NCI-H2029 treated with DMSO at 0.1 percent for 48 hours (cell line): ENCODE results near the gene CELA3B.
"Not testable (repeated sequence)": the region's sequence is repeated elsewhere in the genome, so short reads cannot be mapped to it uniquely, and the experiment has no call there.

Experiments
- DNase-seq: peaks from one replicate; lab custom pipeline; 2025; lab: John Stamatoyannopoulos, UW

The CELA3B gene, protein sequence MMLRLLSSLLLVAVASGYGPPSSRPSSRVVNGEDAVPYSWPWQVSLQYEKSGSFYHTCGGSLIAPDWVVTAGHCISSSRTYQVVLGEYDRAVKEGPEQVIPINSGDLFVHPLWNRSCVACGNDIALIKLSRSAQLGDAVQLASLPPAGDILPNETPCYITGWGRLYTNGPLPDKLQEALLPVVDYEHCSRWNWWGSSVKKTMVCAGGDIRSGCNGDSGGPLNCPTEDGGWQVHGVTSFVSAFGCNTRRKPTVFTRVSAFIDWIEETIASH

DNA sequence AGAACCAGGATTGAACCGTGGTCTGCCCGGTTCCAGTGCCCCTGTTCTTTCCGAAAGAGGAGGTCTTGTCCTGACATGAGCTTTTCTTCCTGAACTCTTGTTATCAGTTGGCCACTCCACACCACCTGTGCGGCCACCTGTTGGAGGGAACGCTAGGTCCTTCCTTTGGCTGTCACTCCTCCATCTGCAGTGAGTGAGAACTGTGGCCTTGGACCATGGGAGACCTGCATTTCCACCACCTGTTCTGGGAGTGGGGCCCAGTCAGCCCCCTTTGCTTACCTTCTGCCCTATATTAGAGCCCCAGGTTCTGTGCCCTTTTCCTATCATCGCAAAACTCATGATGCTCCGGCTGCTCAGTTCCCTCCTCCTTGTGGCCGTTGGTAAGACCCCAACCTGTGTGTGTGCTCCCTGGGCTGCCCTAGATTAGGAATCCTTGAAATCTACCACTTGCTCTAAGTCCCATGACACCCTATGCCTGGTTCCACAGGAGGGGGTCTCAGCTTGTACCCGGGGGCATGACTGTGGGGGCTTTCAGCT, at the start of gene CELA3B:
Gene CELA3B (plus strand): TSS at position 320 of the 537 bp plus-strand sequence. CDS start 18 bp downstream, at position 338.
- not testable (repeated sequence) for DNase-seq

DNA sequence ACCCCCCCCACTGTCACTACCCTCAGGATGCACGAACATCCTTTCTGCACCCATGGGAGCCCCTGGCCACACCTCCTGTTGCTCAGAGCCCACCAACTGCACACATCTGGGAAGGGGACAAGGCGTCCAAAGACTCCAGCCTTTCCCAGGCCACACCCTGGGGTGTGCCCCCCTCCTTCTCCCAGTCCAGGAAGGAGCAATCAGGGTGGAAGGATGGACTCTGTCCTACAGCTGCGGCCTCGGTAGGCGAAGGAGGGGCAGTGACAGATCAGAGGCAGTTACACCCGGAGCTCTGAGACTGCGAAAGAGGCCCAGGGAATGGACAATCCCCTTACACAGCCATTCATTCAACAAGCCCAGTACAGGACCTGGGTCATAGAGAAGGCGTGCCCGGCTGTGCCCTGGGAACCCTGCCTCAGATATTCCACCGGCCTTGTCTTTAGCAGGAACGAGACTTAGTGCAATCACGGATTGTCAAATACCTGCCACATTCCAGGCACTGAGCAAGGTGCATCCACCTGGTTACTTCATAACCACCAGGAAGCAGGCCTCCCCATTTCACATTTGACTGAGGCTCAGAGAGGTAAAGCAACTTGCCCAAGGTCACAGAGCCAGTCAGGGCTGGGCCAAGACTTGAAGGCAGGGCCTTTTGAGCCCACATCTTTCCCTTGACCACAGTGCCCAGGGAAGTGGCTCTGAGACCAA, 49.1 kb upstream of the CELA3B start:
- DNase-seq: no peak

DNA sequence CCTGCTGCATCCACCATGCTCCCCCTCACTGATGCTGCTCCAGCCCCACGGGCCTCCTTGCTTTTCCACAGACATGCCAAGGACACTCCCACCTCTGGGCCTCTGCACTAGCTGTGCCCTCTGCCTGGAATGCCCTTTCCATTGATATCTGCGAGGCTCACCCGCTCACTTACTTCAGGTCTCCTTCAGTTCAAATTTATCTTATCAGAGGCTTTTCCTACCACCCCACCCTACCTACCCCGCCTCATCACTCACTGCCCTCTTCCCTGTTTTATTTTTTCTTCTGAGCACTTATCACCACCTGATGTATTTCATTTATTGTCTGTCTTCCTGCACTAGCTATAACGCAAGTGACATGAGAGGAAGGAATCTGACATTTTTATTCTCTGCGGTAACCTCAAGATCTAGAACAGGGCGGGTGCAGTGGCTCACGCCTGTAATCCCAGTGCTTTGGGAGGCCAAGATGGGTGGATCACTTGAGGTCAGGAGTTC, 46.7 kb upstream of the CELA3B start:
- DNase-seq: no peak

DNA sequence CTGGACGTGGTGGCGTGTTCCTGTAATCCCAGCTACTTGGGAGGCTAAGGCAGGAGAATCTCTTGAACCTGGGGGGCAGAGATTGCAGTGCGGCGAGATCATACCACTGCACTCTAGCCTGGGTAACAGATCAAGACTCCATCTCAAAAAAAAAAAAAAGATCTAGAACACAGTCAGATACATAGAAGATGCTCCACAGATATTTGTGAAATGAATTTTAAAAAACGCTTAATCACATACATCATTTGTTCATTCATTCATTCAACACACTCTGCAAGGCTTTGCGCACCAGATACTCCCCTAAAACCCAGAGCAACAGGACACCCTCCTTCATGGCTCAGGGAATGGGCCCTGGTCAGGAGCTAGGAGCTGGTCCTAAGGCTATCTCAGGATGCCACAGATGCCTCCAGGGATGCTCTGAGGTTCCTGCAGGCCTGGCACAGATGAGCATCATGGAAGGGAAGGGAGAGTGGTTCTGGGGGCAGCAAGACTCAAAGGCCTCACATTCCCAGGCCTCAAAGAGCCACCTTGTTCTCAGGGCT, 46.1 kb upstream of the CELA3B start:
- DNase-seq: no peak

DNA sequence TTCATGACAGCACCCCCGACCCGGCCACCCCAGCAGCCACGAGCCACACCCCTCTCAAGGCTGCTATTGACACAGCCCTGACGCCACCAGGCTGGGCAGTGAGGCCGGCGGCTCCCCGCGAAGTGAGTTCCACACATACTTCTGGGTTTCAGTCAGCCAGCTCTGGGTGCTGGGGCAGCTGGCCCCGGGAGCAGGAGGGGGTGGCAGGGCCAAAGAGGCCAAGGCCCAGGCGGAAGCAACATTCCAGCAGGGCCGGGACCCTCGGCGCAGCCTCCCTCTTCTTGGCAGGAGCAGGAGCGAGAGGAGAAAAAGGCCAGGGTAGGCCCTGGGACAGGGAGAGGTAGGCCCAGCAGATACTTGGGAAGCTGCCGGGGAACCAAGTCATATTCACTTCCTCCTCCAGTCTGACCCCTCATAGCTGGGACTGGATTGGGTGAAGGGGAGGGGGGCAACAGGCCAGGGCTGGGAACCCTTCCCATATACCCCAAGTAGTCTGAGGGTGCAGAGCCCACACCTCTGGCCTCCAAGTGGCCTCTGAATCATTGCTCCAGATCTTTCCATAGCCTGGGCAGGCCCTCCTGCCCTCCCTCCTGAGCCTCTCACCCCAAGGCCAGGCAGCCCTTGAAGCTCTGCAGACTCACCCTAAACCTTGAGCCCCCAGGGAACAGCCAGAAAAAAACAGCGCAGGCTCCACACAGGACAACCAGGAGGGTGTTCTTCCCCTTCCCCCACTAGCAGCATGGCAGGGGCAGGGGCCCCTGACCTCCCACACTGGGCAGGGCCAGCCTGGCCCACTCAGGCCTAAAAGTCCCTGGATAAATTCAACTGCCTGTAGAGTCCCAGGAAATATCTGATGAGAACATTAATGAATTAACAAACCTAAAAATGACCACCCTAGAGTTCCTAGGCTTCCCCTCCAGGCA, 45.4 kb upstream of the CELA3B start:
- no peak for DNase-seq

DNA sequence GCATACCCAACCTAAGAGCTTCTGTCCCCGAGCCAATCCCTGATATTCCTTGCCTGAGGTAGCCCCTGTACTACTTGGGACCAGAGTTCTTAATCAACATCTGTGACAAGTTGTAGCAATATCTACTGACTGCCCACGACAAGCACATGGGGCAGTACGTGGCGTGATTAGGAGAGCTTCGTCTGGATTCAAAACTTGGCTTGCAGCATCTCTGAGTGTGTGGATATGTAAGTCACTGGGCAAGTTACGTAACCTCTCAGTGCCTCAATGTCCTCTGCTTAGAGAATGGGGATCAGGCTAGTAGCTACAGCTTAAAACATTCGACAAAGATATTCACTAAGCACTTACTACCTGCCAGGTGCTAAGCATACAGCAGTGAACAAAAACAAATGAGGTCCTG, 44.7 kb upstream of the CELA3B start:
- no peak for DNase-seq

DNA sequence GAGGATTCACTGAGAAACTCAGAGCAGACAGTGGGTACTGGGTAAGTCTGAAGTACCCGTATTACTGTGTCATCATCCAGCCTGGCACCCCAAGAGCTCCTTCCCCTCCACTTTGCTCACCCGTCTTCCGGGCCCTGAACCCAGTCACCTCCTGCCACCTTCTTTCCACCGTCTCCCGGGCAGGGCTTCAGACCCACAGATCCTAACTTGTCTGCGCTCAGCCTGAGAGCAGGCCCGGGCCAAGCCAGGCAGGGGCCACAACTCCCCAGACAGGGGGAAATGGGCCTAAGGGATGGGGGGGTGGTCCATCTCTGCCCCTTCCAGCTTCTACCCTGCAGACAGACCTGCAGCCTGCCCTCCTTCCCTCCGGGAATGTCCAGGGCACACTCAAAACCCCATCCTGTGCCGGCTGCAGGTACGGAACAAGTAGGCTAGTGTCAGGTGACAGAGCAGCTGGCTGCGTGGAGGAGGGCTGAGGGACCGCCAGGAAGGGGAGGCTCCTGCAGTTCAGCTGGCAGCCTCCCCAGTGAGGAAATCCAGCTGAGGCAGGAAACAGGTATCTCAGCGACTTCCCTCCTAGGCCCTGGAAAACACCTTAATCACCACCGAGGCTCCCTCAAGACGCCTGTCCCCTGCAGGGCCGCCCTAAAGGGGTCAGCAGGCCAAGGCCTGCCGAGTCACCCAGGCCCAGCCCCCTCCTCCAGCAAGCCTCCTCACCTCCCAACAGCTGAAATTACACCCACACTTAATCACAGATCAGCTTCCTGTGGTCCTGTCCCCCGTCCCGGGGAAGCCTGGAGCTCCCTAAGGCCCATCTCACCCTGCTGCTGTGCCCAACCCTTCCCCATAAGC, 43.2 kb upstream of the CELA3B start:
- peak; percentile 80 for DNase-seq

DNA sequence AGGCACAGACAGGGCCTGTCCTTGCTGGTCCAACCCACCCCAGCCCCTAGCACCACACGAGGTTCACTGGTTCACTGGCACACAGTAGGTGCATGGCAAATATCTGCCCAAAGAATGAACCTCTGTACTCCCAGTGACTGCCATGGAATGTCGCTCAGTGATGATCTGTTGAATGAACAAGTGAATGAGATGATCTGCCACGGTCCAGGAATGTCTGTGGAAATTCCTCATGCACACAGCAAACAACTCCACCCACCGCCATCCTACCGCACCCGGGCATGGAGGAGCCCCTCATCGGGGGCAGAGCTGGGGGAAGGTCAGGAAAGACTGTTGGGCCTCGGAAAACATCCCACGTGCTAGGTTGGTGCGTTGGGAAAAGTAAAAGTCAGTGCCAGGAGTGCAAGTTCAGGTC, 41.4 kb upstream of the CELA3B start:
- DNase-seq: no peak

DNA sequence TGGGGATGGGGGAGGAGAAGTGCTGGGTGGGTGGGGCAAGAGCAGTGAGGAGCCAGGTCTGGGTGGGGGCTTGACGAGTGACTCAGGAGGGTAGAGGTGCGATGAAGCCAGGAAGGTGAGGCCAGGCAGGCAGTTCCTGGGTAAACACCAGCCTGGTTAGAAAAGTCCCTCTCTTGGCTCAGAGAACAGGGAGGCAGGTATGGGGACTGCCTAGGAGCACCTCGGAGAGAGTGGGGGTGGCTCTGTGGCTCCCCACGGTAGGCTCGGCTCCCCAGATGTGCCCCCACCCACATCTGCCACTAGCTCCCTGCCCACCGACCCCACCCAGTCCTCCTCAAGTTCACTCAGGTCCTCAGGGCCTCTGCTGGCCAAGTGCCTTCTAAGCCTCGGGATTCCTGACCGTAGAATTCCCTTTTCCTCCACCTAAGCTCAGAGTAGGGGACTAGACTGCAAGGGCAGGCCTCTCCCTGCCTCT, 40.9 kb upstream of the CELA3B start:
- no peak for DNase-seq

DNA sequence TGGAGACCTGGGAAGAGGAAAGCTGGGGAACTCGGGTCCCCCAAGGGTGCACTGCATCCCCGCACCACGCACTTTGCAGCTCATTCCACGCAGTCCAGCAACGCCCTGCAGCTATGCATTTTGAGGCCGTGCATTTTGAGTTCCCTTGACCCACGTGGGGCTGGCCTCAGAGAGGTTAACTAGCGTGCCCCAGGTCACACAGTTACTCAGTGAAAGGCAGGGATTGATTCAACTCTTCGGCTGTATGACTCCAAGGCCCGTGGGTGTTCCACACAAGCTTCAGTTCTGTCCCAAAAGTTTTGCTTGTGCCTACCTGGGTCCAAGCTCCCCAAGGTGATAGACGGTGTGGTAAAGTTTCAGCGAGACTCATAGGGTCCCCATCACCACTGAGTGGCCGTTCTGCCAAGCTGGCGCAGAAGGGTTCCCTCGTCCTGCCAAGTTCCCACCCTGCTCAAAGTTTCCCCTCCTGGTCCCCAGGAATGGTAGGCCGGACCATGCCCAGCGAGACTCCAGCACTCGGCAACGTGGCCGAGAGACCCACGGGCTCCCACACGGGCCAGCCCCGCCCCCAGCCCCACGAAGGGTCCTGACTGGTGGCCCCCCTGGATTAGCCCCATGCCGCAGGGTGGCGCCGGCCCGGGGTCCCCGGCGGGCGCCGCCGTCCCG, 40.3 kb upstream of the CELA3B start:
- DNase-seq: no peak

DNA sequence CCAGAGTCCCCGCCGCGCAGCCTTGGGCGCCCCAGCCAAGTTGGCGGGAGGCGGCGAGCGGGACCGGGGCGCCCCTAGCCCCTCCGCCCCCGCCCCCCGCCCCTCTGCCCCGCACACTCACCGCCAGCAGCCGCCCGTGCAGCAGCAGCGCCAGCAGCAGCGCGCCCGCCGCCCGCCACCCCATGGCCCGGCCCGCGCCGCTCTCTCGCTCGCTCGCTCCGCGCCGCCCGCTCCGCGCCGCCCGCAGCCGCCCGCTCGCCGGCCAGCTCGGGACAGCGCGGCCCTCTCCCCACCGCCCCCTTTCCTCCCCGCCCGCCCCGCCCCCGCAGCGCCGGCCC, 39.8 kb upstream of the CELA3B start, which contains the start of gene HSPG2:
Gene HSPG2 (minus strand): TSS at position 277 of the 338 bp plus-strand sequence. CDS start 93 bp downstream, at position 184.
- no peak for DNase-seq

DNA sequence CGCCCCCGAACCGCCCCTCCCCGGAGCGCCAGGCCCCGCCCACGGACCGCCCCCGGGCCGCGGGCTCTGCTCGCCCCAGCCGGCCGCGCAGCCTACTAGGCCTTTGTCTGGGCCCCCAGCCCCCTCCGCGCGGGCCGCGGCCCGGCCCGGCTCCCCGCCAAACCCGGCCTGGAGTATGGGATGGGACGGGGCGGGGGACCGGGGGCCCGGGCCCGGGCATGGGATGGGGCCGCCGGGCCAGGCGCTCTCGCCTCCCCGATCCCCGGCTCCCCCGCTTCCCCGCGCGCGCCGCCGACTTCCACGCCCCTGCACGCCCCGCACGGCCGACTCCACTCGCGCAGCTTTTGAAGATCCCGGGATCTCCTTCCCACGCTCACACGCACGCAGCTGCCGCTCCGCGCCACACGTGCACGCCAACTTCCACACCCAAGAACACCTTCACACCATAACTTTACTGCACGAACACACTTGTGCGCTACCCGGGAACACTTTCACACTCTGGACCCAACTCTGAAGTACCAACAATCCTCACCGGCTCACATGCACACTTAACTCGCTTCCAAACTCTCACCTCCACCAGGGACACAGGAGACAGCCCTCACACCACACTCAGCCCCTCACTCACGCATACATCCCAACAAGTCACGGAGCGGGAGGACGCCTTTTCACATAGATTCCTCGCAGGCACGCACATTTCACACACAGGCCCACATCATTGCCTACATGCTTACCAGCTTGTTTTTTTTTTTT, 39.3 kb upstream of the CELA3B start:
- DNase-seq: no peak

DNA sequence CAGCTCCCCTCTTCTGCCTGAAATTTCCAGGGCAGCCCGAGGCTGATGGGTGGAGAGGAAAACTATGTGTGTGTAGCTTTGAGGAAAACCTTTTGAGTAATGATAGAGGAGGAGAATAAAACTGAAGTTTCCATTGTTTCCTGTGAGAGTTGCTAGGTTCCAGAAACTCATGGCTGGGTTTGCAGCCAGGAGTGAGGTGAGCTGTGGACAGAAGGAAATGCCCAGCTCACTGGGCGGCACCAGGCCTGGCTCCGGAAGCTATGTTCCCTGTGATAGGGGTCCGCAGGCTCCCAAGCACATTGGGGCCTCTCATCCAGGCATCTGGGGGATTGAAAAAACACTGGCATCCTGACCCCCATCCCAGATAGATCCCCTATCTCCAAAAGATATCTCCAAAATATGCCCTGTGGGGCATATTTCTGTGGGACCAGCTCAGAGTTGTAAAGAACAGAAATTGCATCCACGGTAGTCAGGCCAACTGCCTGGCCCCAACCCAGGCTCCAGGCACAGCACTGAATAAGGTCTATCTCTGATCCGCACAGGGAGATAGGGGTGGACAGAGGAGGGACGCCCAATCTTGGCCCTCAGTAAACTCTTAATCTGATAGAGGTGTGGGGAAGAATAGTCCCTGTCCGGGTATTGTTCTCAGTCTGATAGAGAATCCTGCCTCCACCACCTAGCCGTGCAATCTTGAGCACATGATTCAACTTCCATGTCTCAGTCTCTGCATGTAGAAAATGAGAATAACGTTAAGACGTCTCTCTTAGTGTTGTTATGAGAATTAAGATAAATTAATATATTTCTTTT, 37.9 kb upstream of the CELA3B start:
- DNase-seq: no peak

DNA sequence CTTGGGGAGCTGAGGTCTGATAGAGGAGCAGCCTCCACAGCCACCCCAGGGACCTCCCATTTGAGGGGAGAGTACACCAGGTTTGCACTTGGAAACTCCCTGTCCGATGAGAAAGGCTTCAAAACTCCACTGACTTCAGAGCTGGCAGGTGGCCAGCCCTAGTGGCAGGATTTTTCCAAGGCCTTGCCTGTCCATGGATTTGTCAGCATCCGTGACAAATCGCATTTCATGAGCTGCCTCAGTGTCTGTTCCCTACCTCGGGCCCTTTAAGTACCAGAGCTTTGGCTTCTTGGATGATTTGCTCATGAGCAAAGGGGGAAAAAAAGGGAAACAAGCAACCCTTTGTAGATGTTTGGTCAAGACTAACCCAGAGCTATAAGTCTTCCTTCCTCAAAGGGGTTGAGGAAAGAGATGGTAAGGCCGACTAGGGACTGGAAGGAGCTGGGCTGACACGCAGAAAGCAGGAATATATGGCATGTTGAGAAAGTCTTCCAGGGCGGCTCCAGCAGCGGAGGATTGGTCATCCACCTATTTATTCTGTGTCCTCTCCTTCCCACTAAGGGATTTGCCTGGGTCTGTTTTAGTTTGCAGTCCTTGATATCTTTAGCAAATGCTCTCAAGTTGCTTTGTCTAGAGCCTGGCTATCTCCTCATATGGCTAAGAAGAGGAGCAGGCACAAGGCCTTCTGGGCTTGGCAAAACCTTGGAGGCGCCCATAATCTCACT, 37.0 kb upstream of the CELA3B start:
- DNase-seq: no peak

DNA sequence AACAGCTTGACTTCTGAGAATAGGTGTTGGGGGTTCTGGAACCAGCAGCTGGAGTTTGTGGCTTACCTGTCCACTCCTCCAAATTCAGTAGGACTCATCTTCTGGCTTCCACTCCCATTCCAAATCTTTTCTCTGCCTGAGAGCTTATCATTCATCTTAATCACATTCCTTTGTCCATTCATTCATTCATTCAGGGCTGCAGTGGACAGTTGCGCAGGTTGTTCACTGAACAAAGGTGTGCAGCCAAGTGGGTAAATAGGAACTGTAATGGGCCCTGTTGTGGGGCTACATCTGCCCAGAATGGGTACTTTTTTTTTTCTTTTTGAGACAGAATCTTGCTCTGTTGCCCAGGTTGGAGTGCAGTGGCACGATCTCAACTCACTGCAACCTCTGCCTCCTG, 36.3 kb upstream of the CELA3B start:
- DNase-seq: no peak

DNA sequence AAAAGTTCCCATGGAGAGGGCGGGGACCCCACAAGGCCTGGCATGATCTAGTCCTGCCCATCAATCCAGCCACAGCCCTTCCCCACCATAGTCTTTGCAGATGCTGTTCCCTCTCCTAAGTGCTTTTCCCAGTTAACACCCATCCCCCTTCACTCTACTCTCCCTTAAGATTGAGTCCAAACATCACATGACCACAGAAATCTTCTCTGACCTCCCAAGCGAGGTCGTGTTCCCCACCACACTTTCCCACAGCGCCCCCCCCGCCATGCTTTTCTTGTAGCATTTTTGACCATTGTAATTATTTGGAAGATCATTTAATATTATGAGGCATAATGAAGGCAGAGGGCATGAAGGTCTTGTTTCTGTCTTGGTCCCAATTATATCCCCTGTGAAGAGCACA, 35.5 kb upstream of the CELA3B start:
- no peak for DNase-seq

DNA sequence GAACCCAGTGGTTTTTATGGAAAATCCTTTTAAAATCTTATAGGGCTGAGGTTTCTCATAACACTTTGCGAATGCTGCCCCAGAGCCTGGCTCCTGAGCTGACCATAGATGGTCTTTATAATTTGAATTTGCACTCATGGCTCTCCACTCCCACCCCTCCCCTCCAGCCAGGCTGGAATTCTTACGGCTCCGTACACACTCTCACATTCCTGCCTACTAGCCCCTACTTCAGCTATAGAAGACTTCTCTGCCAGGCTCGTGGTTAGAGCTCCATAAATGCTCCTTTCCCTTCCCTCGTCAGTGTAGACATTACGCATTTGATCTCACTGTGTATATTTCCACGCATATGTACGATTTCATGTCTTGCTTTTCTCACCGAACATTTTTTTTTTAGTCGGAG, 34.4 kb upstream of the CELA3B start:
- no peak for DNase-seq
